KBM-7 (cell line): Measurements from ENCODE around the gene ERN1.
A peak's percentile ranks its signal among the peaks of the same experiment; 100 is the strongest.
"Not testable (repeated sequence)": the region's sequence is repeated elsewhere in the genome, so short reads cannot be mapped to it uniquely, and the experiment has no call there.

Source experiments
- DNase-seq: peaks from one replicate; pipeline ENCODE4 v3.0.0-alpha.2; 2015
- in situ Hi-C: fragments of 300-500 bp; cut with MboI; formaldehyde crosslinking; loops from 2 replicates; pipeline ENCODE4 v1.14.3; 2020; ENCODE audit warnings: low sequenced_read_pairs, low pct_unique_long_range_greater_than_20kb, mixed read lengths

Gene ERN1

GRCh38 chr17:64024215-64024654 is 105.7 kb downstream of the ERN1 start:
- in situ Hi-C loops, result no loop called here
- DNase-seq, result peak; percentile 38

DNA sequence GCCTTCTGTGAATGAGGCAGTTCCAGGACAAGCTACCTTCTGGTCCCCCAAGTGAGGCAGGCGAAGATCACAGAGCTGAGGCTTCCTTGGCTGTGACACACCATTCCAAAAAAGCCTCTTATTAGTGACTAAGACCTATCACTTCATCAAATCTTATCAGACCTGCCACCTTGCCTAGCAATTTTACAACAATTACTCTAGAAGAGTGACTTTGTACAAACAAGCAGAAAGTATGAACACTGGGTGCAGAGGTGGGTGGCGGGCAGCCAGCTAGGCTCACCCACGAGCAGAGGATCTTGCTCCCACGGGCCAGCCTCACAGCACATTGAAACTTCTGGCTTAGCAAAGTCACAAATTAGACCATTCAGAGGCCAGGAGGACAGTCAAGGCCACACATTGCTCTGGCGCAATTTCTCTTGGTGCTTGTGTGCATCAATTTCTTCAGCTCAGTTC is 107.3 kb downstream of the ERN1 start:
- in situ Hi-C loops, result no loop called here
- DNase-seq, result no peak

- in situ Hi-C loops, result no loop called here
- peak; percentile 93 for DNase-seq
Observed at GRCh38 chr17:64020056-64020766, 109.7 kb downstream of the ERN1 start, which contains the start of gene ICAM2. Gene ICAM2 (minus strand): TSS chr17:64020633. CDS start chr17:64006691, 13,942 bp downstream.

DNA sequence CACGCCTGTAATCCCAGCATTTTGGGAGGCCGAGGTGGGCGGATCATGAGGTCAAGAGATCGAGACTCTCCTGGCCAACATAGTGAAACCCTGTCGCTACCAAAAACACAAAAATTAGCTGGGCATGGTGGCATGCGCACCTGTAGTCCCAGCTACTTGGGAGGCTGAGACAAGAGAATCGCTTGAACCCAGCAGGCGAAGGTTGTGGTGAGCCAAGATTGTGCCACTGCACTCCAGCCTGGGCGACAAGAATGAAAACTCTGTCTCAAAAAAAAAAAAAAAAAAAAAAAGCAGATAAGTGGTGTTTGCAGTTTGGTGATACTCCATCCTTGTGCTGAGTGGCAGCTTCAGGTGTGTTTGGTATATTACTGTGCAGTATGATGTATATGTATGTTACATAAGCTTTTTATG is 110.4 kb downstream of the ERN1 start:
- in situ Hi-C loops, result not testable (repeated sequence)

DNA sequence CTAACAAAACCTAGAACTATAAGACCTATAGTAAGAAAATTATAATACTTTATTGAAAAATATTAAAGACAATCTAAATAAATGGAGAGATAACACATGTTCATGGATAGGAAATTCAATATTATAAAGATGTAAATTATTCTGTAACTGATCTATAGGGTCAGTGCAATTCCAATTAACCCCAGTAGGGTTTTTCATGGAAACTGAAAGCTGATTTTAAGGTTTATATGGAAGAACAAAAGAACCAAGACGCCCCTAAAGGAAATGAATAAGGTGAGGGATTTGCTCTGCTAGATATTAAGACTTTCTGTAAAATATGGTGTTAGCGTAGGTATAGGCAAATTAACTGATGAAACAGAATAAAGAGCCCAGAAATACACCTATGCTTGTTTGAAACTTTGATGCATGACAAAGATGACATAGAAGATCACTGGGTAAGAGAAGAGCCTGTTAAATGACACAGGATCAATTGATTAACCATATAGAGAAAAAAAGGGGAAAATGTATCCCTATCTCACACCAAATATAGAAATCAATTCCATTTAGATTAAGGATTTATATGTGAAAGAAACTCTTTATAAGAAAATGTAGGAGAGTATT is 112.5 kb downstream of the ERN1 start:
- no peak for DNase-seq
- in situ Hi-C loops, result no loop called here

More for the DNA sequence above, 110.4 kb downstream of the ERN1 start:
- DNase-seq, result not testable (repeated sequence)

DNA sequence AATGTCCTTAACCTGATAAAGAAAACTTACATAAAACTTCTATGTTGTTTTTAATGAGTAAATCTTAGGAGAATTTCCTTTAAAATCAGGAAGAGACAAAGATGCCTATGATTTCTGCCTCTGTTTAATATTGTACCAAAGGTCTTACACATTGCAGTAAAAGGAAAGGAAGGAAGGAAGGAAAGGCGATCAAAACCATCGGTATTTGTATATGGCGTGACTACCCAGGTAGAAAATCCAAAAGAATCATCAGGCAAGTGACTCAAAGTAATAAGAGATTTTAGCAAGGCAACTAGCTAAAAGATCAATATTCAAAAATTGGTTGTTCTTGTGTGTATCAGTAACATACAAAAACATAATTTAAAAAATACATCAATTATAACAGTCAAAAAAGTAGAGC is 113.0 kb downstream of the ERN1 start:
- no peak for DNase-seq
- in situ Hi-C loops, result no loop called here

DNA sequence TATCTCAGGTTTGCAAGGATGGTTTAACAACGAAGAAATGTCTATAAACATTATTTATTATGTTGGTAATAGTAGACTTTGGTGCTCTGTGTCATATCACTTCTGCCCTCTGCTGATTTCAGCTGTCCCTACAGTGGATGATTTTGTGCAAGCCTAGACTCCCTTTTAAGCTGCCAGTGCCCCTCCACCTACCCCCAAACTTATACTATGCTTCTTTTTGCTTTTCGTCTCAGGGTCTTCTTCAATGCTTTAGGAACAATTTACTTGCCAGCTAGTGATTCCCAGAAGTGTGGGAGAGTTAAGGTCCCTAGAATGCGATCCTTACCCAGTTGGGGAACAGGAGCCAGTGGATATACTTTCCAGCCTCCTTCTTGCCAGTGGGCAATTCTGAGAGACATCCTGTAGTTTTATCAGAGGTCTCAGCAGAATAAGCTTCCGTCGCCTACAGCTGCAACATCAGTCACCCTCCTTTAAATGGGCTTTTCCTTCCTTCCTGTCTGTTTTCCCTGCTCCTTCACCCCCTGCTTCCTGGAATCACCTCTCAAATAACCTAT is 113.6 kb downstream of the ERN1 start:
- DNase-seq, result peak; percentile 42
- in situ Hi-C loops, result no loop called here

DNA sequence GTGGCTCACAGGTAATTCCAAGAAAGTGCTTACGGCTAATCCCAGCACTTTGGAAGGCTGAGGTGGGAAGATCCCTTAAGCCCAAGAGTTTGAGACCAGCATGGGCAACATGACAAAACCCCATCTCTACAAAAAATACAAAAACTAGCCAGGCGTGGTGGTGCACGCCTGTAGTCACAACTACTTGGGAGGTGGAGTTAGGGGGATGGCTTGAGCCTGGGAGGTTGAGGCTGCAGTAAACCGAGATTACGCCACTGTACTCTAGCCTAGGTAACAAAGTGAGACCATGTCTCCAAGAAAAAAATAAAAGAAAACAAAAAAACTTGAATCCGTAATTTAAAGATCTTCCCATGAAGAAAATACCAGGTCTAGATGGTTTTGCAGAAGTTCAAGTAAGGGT is 114.5 kb downstream of the ERN1 start:
- in situ Hi-C loops, result no loop called here
- DNase-seq, result no peak

- no peak for DNase-seq
- in situ Hi-C loops, result no loop called here
Observed at GRCh38 chr17:64009571-64010402, 120.2 kb downstream of the ERN1 start.

DNA sequence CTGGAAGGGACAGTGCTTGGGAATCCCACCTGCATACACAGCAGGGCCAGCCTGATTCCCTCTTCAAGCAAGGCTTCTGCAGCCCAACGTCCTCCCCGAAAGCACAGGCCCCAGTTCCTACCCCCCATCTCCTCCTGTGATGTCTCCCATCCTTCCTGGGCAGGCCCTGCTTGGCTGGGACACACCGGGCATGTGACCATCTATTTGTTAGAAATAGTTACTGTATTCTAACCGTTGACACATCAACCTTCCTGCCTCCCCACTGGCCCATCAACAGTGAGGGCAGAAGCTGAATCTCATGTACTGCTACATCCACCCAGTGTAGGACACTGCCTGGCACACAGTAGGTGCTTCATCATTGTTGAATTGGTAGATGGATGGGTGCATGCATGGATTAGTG is 121.1 kb downstream of the ERN1 start:
- in situ Hi-C loops, result no loop called here
- no peak for DNase-seq

- no peak for DNase-seq
- in situ Hi-C loops, result no loop called here
Observed at GRCh38 chr17:64008346-64008745, 121.6 kb downstream of the ERN1 start.

DNA sequence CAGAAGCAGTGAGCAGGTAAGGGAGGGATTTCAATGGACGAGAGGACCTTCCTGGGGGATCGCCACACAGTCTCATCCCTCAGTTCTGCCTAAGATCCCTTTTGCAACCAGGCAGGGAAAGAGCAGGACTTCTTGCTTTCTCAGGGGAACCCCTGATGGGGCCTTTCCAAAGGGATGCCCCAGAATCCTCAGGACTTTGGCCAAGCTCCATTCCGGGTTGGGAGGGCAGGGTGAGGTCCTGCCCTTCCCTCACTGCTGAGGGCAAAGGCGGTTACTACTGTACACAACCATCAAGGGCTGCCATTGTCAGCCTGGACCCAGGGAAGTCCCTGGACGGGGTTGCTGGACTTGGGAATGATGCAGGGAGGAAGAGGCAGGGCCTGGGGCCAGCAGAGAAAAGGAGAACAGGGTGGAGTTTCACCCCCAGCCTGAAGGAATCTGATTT is 122.1 kb downstream of the ERN1 start:
- no peak for DNase-seq
- in situ Hi-C loops, result no loop called here

GRCh38 chr17:64007089-64007837 is 122.7 kb downstream of the ERN1 start:
- DNase-seq, in situ Hi-C loops: not testable (repeated sequence)

DNA sequence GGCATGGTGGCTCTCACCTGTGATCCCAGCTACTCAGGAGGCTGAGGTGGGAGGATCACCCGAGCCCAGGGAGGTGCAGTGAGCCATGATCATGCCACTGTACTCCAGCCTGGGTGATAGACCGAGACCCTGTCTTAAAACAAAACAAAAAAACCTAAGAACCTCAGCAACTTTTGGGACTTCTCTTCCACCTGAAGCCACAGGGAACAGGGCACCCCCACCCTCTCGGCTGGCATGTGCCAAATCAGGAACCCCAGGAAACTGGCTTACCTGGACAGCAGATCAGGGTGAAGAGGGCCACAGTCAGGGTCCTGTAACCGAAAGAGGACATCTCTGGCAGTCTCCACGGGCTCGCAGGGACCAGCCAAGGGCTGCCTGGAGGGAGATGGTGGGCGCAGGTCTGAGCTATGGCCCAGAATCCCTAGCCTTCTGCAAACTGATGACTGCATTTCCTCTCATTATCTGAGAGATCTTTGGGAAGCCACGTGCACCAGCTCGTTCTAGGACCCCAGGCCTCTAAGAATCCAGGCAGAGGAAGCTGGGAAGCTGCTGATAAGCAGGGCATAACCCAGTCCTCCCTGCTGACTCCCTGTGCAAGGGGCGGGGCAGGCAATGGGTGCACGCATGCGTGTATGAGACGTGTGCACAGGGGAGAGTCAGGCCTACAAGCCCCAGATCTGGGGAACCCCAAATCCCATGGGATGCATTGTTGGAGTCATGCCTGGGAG is 123.4 kb downstream of the ERN1 start:
- in situ Hi-C loops, result no loop called here
- peak; percentile 56 for DNase-seq

DNA sequence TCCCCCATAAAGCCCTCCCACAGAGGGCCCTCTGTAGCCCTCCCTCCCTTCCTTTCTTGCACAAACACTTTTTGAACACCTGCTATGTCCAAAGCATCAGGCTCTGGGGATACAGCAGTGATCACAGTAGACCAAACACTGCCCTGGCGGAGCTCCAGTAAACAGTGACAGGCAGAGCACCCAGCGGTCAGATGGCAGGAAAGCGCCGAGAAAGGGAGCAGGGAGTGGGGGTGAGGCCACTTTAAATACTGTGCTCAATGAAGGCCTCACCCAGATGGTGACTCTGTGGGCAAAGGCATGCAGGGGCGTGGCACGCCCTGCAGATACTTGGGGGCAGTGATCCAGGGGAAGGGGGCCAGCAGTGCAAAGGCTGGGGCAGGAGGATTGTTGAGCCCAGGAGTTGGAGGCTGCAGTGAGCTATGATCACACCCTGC is 124.2 kb downstream of the ERN1 start:
- DNase-seq, result no peak
- in situ Hi-C loops, result no loop called here

- in situ Hi-C loops, result no loop called here
- DNase-seq, result no peak
Observed at GRCh38 chr17:64004903-64005733, 124.8 kb downstream of the ERN1 start.

DNA sequence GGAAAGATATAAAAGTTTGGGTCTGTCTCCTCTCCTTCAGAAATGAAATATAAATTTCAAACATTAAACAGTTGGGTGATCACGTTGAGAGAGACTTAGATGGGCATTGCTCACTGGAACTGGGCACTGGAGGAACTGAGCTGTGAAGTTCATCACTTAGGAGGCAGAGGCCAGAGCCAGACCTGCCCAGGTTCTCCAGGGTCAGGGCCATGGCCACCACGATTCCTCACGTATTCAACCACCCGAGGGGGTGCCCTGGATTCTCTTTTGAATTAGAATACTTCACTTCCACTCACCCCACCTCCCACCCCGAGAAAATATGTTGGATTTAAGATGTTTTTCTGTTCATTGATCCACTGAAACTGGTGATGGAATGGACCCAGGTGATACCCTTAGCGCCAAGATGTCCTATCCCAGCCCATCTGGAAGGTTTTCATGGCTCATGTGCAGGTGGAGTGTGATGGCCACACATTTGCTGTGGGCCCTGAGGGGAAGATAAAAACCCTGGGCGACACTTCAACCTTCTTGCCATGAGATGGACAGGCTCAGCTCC is 125.7 kb downstream of the ERN1 start:
- in situ Hi-C loops, result no loop called here
- DNase-seq, result no peak
